ENCODE results near the gene SYT2. TPM values are rescaled to one million over a fixed set of nuclear protein-coding genes. Genes with fewer than 3 reads are reported as not detected.

The SYT2 gene
- total RNA-seq, 1 experiment from 2014 or later = 0.69 TPM

- intact Hi-C loops (cut with micrococcal nuclease; ENCODE audit: unreplicated experiment) = loop anchor here (10.0 kb wide), 1 partner anchor 228 kb away; the partner anchor contains the start of genes PPP1R12B and UBE2T
- H3K9me3 ChIP-seq (ENCODE audit: low read depth, low read length, poor library complexity, severe bottlenecking) = no peaks in the 10 kb centered on the region
- no peaks in the 10 kb centered on the region for H3K27me3 ChIP-seq (replicated peaks; ENCODE audit: insufficient read depth, low read depth, low read length, poor library complexity)
- POLR2A ChIA-PET (ENCODE audit: low non-redundant PET) = no interaction called here
- no TSS peak for BruUV-seq (replicated peaks)
- CTCF ChIA-PET = interaction anchor here (1.0 kb wide), 1 partner anchor 71 kb away, joined by 4 read pairs; no protein-coding TSS in a partner anchor
- no peak overlapping the region for H3K27ac ChIP-seq (ENCODE audit: low read depth, low read length, poor library complexity, severe bottlenecking)
- H3K4me1 ChIP-seq (ENCODE audit: insufficient read depth, low read length, poor library complexity, severe bottlenecking) = peaks cover 28% of the 10 kb centered on the region
- H3K36me3 ChIP-seq (ENCODE audit: insufficient read depth, low read length, poor library complexity, severe bottlenecking) = no peaks in the 10 kb centered on the region
- H3K4me3 ChIP-seq (ENCODE audit: low read depth, low read length, poor library complexity, severe bottlenecking) = no peak overlapping the region
- no peak for DNase-seq (ENCODE audit: low spot score)
- TF ChIP-seq CTCF (conservative IDR thresholded peaks at IDR 0.05; ENCODE audit: low read depth, low read length) = no peak
Observed at GRCh38 chr1:202572867-202573266, 137.4 kb downstream of the SYT2 start.

GRCh38 chr1:202571719-202572339 is 138.4 kb downstream of the SYT2 start:
- BruUV-seq (replicated peaks) = no TSS peak
- H3K4me1 ChIP-seq (ENCODE audit: insufficient read depth, low read length, poor library complexity, severe bottlenecking) = peaks cover 17% of the 10 kb centered on the region
- no peak overlapping the region for H3K4me3 ChIP-seq (ENCODE audit: low read depth, low read length, poor library complexity, severe bottlenecking)
- ChIA-PET CTCF (interaction anchor here (0.8 to 1.4 kb wide), 3 partner anchors 11 to 70 kb away, joined by 3 to 4 read pairs (median 3); no protein-coding TSS in a partner anchor), POLR2A (ENCODE audit: low non-redundant PET) (no interaction called here)
- intact Hi-C loops (cut with micrococcal nuclease; ENCODE audit: unreplicated experiment) = loop anchor here (10.0 kb wide), 1 partner anchor 227 kb away; the partner anchor contains the start of genes PPP1R12B and UBE2T
- peak; percentile 69 for DNase-seq (ENCODE audit: low spot score)
- no peaks in the 10 kb centered on the region for H3K9me3 ChIP-seq (ENCODE audit: low read depth, low read length, poor library complexity, severe bottlenecking)
- no peaks in the 10 kb centered on the region for H3K36me3 ChIP-seq (ENCODE audit: insufficient read depth, low read length, poor library complexity, severe bottlenecking)
- H3K27me3 ChIP-seq (replicated peaks; ENCODE audit: insufficient read depth, low read depth, low read length, poor library complexity) = no peaks in the 10 kb centered on the region
- H3K27ac ChIP-seq (ENCODE audit: low read depth, low read length, poor library complexity, severe bottlenecking) = no peak overlapping the region
- TF ChIP-seq CTCF (conservative IDR thresholded peaks at IDR 0.05; ENCODE audit: low read depth, low read length) (peak; percentile 96), EZH2 (IDR thresholded peaks at IDR 0.05; ENCODE audit: borderline replicate concordance, low read depth, low read length, poor library complexity, severe bottlenecking) (no peak)

- Histone ChIP-seq H3K27ac (ENCODE audit: low read depth, low read length, poor library complexity, severe bottlenecking) (no peak overlapping the region), H3K4me1 (ENCODE audit: insufficient read depth, low read length, poor library complexity, severe bottlenecking) (no peaks in the 10 kb centered on the region), H3K36me3 (ENCODE audit: insufficient read depth, low read length, poor library complexity, severe bottlenecking) (no peaks in the 10 kb centered on the region), H3K27me3 (replicated peaks; ENCODE audit: insufficient read depth, low read depth, low read length, poor library complexity) (no peaks in the 10 kb centered on the region), H3K4me3 (ENCODE audit: low read depth, low read length, poor library complexity, severe bottlenecking) (no peak overlapping the region), H3K9me3 (ENCODE audit: low read depth, low read length, poor library complexity, severe bottlenecking) (no peaks in the 10 kb centered on the region)
- CTCF ChIA-PET = no interaction called here
- POLR2A ChIA-PET (ENCODE audit: low non-redundant PET) = interaction anchor here (0.7 kb wide), 1 partner anchor 9 kb away, joined by 24 read pairs; no protein-coding TSS in a partner anchor
- BruUV-seq (replicated peaks) = no TSS peak
- no peak for TF ChIP-seq EZH2 (IDR thresholded peaks at IDR 0.05; ENCODE audit: borderline replicate concordance, low read depth, low read length, poor library complexity, severe bottlenecking)
- no peak for TF ChIP-seq CTCF (conservative IDR thresholded peaks at IDR 0.05; ENCODE audit: low read depth, low read length)
- DNase-seq (ENCODE audit: low spot score) = no peak
- intact Hi-C loops (cut with micrococcal nuclease; ENCODE audit: unreplicated experiment) = loop anchor here (10.0 kb wide), 1 partner anchor 225 kb away; the partner anchor contains the start of genes PPP1R12B and UBE2T
Observed at GRCh38 chr1:202569393-202570322, 140.6 kb downstream of the SYT2 start.

Measured in A673 (cell line).